ENCODE results near the gene GALNT2.
A peak's percentile ranks its signal among the peaks of the same experiment; 100 is the strongest.

GALNT2 gene

DNA sequence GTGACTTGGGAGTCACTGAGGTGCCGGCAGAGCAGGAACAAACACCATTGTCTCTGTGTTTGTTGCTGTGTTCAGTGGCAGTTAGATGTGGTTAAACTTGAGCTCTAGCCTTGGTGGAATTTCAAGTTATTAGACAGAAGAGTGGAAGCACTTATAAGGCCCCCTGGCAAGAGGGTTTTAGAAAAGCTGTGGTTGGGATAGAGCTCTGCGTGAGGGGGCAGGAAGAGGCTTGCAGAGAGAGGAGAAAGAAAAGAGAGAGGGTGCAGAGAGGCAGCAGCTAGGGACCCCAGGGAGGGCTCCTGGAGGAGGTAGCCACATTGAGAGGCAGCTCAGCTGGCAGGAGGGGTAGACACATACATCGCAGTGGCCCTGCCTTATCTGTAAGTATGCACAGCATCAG lies 128.2 kb downstream of the GALNT2 start:
- no peak for DNase-seq

DNA sequence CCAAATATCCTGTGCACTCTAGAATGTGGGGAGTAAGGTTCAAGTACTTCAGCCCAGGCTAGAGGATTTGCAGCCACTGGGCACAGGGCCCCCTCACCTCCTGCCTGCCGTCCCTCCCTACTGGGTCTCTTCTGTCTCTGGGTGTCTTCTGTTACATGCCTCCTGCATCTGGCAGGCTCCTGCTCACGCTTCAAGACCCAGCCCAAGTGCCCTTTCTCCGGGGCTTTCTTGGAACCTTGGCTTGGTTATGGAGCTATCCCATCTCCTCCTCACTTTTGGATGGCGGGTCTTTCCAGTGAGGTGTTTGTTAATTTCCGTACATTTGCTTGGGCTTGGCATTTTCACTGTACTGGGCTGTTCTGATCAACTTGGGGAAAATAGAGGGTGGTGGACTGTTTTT lies 129.0 kb downstream of the GALNT2 start:
- DNase-seq: no peak

DNA sequence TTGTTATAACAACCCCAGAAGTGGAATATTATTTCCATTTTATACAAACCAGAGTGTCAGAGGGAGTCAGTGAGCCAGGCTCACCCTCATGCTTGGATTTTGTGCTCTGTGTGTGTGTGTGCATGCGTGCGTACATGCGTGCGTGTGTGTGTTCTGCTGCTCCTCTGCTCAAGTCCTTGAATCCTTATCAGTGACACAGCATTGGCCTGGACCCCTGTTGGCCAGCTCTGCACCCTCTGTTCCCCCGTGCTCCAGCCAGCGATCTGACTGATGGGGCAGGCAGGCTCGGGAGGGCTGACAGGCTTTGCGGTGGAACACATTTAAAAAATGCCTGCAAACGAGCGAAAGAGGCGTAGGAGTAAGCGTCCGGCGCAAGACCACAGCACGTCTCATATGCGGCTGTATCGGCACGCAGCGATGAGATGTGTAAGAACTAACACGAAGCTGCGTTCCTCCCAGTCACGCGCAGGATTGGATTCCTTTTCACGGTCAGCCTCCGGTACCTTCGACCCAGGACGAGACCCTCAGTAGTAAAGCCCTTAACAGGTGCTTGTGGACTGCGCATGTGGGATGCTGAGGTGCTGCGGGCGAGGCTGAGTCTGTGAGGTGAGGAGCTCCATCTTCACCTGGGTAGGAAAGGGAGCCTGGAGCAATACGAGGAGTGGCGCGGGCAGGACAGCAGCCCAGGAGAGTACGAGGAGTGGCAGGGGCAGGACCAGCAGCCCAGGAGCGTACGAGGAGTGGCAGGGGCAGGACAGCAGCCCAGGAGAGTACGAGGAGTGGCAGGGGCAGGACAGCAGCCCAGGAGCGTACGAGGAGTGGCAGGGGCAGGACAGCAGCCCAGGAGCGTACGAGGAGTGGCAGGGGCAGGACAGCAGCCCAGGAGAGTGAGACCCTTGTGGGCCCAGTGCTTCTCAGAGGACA lies 130.9 kb downstream of the GALNT2 start:
- no peak for DNase-seq

DNA sequence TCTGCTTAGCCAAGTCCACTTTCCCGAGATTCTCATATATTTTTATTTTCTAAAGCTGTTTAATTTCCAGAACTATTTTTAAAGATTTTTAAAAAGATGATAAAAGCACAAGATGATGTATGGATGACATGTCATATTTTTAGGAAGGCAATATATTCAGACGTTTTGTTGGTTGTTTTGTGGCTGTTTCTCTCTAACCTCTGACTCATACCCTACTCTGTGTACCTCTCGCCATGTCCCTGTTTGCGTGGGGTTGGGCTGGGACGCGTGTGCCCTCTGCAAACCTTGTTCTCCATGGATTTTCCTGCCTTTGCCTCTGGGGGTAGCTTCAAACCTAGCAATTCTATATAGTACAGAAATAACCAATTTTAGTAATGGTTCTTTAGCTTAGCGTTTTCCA lies 132.0 kb downstream of the GALNT2 start:
- no peak for DNase-seq

DNA sequence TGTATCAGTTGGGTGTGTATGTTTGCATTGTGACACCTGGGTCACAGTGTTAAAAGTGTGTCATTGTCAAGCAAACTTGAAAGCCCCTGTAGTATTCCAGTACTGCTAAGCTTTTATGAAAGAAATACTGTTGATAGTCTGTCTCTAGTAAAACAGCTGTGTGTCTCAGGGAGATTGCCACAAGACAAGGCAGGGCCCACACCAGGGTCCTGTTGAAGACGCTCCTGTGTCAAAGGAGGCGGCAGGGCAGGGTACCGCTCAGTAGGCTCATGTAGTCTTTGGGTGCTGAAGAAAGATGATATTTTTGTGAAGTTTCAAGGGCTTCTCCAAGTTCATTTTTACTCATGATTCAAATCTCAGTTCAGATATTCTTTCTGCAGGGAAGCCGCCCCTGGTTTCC lies 132.5 kb downstream of the GALNT2 start:
- no peak for DNase-seq

DNA sequence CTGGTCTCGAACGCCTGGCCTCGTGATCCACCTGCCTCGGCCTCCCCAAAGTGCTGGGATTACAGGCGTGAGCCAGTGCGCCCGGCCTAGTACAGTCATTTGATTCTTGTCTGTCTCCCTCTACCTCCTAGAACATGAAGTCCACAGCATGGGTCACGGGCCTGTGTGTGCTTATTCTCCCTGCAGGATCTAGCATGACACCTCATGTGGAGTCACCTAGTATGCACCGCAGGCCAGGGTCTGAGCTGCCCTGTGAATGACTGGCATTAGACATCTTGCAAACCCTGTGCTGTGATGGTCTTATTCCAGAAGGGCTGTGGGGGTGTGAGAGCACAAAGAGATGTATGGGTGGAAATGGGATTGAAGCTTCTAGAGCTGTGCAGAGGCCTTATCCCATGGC lies 133.2 kb downstream of the GALNT2 start:
- DNase-seq: no peak

DNA sequence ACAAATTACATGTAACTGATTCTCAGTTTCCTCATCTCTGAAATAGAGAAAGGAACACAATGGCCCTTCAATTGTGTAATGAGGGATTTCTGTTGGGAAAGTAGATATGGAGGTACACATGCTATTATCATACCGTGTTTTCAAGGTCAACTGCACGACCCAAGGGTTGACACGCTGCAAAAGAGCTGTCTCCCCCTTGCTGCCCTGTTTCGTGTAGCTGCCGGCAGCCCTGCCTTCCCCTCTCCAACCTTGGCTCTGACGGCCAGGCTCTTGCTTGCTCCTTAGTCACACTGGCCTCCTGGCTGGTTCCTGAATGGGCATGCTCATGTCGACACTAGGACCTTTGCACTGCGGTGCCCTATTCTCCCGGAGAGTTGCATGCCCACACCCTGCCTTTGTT lies 134.4 kb downstream of the GALNT2 start:
- DNase-seq: no peak

DNA sequence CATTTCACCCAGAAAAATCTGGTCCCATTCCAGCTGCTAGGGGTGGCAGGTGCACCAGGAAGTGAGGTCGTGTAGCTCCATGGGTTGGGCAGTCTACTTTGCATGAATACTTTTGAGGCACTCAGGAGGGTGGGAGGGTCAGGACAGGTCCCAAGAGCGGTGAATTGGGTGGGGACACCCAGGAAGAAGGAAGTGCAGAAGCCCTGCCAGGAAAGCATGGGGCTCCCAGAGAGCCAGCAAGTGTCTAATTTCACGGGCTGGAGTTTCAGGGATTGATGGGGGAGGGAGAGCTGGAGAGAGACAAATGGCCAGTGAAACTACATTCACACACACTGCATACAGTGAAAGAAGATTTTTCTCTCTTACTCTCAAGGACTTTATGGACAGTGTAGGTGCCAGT lies 137.8 kb downstream of the GALNT2 start:
- no peak for DNase-seq

DNA sequence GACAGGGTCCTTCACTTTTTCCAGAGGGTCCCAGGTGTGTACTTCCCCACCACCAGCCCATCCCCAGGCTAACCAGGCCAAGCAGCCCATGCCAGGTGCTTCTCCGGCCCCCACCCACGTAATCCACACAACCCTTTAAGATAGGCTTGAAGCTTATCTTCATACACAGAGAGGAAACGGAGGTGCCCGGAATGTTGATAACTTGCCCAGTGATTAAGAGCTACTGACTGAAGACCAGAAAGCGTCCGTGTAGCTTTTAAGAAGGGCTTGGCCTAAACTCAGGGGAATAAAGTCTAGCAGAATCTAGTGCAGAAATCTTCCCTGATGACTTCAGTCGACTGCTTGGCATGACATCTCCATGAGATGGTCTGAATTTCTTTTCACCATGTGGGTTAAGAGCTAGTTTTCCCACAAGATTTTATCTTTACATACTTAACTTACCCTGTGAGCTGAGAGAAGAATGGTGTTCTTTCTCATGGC lies 138.7 kb downstream of the GALNT2 start:
- DNase-seq: no peak

DNA sequence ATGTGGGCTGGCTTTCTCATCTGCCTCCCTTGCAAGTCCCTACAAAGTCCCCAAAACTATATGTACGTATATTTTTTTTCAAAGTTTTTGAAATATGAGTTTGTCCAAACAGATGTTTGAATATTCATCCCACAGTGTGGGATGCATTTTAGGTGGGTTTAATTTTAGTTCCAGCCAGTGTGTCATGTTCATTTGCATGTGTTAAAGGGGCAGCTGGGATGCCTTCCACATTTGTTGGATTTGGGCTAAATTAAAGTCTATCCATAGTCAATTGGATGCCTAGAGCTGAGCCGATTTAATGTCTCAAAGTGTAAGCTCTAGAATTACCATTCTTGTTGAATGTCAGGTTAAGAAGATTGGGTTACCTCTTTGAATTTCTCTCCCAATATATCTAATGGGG lies 139.2 kb downstream of the GALNT2 start:
- no peak for DNase-seq

DNA sequence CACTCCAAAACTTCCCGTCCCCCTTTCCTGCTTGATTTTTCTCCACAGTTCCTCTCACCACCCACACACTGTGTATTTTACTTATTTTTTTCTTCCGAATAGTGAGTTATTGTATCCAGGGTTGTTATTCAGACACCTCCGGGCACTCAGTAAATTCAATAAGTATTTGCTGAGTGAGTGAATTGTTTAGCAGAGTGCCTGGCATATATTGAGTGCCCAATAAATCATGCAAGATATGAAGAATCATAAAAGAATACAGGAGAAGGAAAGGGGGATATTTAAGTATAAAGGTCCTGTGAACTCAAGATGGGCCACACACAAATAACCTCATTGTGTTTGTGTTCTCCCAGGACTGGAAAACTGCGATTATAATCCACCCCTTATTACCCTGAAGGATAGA lies 139.9 kb downstream of the GALNT2 start:
- no peak for DNase-seq

DNA sequence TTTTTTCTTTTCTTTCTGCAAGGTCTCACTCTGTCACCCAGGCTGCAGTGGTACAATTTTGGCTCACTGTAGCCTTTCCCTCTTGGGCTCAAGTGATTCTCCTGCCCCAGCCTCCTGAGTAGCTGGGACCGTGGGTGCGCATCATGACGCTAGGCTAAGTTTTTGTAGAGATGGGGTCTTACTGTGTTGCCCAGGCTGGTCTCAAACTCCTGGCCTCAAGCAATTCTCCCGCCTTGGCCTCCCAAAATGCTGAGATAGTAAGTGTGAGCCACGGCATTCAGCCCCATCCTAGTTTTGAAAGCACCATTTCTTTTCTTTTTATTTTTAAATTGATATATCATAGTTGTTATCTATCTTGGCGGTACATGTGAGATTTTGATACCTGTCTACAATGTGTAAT lies 140.6 kb downstream of the GALNT2 start:
- DNase-seq: no peak

DNA sequence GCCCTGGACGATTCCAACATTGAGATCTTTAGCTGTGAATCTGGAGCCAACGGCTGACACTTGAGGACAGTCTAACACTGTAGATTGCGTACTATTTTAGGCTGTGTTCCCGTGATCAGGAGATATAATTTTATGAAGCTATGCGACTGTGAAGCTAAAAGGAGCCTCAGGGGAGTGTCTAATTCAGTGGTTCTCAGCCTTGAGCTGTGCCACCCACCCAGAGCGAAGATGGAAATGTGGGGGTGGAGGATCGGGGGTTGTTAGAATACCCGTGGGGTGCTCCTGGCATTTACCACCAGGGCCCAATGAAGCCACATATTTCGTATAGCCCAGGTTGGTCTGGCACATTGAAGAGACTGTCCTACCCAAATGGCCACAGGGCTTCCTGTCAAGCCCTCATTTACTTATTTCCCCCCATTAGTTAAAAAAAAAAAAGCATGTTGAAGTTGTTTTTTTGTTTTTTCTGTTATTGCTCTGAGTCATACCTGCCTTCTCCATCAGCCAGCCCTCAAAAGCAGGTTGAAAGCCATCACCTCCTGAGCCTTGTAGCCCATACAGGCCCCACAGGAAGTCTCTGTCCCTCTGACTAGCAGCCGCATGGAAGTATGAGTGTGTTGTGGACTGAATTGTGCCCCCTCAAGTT lies 141.7 kb downstream of the GALNT2 start:
- DNase-seq: peak in 1 of 2 experiments; percentile 35

DNA sequence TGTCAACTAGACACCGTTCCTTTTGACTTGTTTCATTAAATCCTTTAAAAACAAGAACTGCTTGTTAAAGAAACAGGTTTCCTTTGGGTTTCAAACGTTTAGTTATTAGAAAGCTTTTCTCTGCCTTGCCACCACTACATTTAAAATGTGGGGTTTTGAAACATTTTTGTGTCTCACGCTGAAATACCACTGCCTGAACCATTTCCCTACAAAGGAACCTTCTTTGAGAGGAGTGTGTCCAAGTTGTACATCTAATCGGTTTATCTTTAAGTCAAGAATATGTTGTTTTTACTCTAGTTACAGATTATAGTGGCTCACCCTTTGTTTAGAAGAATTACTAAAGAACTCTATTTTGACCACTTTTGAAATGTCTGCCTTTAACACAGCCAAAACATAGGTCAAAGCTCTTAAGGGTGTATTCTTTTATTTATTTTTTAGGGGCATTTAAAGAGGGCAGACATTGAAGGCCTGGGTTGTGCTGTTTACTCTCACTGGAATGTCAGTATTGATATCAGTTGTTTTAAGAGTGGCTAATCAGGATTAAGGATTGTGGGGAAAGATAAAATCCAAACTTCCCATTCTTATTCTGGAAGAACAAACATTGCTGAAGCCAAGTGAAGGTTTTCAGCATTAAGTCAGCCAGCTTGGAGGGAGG lies 143.4 kb downstream of the GALNT2 start:
- no peak for DNase-seq

DNA sequence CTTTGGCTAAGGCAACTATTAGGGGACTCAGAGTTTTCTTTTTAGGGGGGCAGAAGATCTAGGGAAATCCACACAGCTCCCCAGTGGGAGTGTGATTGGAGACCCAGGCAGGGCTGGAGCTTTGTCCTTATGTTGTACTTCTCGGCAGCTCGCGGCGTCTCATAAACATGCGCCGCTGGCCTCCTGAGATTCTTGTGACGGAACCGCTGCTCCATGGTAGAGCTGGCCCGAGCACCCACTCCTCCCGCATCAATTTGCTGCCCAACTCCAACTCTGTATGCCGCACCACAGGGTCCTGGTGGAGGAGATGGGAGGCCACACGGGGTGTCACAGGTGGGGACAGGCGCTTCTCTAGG lies 143.9 kb downstream of the GALNT2 start:
- no peak for DNase-seq

DNA sequence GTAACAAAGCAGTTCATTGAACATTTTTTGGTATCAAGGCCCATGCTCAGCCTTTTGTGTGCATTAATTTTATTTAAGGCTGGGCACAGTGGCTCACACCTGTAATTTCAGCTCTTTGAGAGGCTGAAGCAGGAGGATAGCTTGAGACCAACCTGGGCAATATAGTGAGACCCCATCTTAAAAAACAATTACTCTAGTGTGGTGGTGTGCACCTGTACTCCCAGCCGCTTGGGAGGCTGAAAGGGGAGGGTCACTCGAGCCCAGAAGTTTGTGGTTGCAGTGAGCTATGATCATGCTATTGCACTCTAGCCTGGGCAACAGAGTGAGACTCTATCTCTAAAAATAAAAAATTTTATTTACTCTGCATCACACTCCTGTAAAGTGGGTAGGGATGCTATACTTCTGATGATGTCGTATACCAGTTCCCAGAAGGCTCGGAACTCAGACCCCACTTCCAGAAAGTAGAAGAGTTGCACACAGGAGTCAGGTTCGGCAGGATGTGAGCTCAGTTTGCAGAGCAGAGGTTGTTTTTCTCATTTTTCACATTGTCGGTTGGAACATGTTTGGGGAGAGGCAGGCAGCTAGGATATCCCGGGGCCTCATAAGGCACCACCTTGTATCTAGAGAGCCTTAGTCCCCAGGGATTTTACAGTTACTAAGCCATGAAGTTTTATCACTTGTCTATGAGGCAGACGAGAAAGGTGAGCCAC lies 144.6 kb downstream of the GALNT2 start:
- no peak for DNase-seq

DNA sequence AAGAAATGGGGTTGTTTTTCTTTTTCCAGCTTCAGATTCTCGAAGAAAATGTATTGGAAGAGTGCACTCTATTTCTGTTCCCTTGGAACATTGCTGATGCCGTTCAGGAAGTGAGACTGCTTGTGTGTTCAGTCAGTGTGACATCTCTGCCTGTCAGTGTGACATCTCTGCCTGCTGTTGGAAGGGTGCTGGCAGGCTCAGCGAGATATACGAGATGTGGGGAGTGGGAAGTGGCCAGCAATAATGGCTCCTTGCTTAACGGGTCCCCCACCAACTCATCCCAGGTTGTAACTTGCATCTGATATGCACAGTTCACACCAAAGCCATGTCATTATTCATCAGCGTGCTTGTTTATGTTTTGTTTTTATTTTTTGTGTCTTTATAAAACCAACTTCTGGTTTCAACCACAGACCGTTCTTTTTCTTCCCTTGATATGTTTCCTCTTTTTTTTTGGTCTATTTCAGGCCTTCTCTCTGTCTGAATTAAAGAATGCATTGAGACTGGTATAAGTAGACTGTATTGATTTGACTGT lies 145.4 kb downstream of the GALNT2 start:
- no peak for DNase-seq

DNA sequence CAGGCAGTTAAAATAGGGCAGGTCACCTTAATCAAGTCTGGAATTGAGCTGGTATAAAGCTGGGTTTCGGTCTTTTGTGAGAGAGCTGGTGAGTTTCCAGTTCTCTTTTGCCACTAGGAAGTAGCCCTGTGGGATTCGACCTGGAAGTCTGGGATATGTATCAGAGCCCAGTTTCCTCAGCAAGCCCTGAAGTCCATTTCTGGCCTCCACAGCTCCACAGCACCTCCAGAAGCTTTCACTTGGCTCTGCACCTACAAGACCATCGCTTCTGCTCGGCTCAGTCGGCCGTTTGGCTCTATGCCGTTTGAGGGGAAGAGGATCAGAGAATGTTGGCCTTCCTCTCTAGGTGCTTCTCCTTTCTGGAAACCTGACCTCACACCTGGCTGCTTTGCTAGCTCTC lies 148.0 kb downstream of the GALNT2 start:
- no peak for DNase-seq

DNA sequence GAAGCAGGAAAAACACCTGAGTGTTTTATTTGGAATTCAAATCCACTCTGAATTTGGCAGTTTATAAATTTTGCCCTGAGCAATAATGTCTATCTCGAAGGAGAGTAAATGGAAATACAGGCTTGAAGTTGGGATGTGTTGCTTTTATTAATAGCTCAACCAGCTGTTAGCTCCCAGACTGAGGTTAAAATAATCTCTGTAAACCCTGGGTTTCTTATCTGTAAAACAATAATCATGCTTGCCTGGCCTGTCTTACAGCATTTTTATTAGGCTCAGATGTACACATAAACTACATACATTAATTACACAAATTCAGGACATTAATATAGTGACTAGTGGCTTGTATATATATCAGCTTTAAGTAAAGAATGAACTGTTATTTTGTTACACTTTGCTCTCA lies 148.5 kb downstream of the GALNT2 start:
- DNase-seq: no peak

DNA sequence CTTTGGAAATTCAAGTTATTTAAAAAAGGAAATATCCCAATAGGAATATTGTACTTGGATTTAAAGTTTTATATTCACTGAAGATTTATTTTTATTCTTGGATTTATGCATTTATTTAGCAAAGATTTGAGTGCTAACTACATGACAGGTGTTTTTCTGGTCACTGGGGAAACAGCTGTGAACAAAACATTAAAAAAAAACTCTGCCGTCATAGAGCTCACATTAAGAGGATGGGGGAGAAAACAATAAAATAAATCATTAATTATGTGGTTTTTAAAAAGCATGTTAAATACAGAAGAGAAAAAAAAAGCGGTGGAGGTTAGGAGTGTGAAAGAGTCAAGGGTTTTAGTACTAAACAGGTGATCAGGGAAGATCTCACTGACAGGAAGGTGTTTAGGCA lies 149.9 kb downstream of the GALNT2 start:
- no peak for DNase-seq

DNA sequence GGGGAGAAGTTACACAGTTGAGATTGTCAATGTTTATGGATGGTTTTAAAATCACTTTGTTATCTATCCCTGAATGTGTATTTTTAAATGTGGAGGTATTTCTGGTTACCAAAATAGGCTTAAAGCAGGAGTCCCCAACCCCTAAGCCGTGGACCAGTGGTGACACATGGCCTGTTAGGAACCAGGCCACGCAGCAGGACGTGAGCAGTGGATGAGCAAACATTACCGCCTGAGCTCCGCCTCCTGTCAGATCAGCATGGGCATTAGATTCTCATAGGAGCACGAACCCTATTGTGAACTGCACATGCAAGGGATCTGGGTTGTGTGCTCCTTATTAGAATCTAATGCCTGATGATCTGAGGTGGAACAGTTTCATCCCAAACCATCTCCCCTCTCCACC lies 151.6 kb downstream of the GALNT2 start:
- no peak for DNase-seq

DNA sequence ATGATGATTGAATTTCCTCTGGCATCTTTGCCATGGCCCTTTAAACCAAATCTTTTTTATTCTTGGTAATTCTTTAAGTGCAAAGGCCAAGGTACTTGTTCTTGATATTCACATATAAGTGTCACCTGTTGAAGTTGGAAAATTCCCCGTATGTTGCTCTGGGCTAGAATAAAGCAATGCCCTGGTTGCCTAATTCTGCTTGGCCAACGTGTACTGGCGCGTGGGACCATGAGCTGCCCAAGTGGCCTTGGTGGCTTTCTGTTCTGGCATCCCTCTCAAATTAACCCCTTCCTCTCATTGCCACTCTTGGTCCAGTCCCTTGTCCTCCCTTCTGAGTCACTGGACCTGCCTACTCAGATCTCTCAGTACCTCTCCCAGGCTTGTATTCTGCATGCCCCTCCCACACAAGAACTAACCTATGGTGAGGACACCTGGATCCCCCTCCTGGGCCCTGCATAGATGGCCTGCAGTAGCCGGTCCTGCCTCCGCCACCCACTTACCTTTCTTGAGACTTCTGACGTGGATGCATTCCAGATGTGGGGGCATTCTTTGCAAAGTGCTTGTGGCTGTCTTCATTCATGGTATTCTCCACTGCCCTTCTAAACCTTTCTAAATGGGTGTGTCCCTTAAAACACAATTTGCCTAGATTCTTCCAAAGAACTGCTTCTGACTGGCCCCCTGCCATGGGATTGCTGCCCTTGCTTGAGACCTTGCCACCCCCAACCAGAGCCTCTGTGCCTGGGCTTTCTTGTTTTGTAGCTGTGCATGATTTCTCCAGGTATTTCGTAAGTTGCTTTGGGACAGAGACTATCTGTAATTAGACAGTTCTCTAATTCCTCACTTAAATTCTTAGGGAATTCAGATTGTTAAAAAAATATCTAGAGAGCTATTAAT lies 152.4 kb downstream of the GALNT2 start:
- DNase-seq: no peak
